ENCODE measurements around the gene PRSS36. TPM values are rescaled to one million over a fixed set of nuclear protein-coding genes. Genes with fewer than 3 reads are reported as not detected.

PRSS36 gene
- total and polyA plus RNA-seq, 9 of the 15 experiments (the other 6 are each of a cell fraction or from before 2014, with no cell fraction given), result 0.09 to 1.2 (median 0.54) TPM; not detected in 2

DNA sequence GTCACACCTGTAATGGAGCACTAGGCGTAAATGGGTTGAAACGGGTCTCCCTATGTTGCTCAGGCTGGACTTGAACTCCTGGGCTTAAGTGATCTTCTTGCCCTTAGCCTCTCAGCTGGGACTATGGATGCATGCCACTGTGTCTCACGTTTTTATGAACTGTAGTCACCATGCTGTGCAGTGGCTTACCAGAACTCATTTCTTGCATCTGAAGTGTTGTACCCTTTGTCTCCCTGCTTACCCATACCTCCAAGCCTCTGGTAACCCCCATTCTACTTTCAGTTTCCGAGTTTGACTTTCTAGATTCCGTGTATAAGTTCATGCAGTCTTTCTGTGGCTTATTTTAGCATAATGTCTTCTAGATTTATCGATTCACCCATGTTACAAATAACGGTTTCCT lies 45.0 kb upstream of the PRSS36 start:
- DNase-seq (ENCODE audit: extremely low read depth in 1 of 4, low spot score in 3 of 4) (peak in 1 of 4 experiments; percentile 7), FAIRE-seq (no peak), ATAC-seq (peak; percentile 2)
- Histone ChIP-seq H3K4me3 (no peak overlapping the region), H3K9me3 (replicated peaks; ENCODE audit: control insufficient read depth, insufficient read depth, low read depth, low read length) (no peaks in the 10 kb centered on the region), H3K27me3 (ENCODE audit: control insufficient read depth in 2 of 2, insufficient read depth in 2 of 2, low read length in 2 of 2) (no peaks in the 10 kb centered on the region), H3K4me2 (ENCODE audit: insufficient read depth, low read length) (no peak overlapping the region), H3K9ac (ENCODE audit: insufficient read depth in 1 of 2, low read depth in 2 of 2, low read length in 2 of 2) (no peak overlapping the region), H3K4me1 (replicated peaks in 1 of 2; ENCODE audit: control insufficient read depth in 2 of 2, insufficient read depth in 2 of 2, low read length in 2 of 2) (peaks cover 7 to 10% of the 10 kb centered on the region in 2 experiments; a peak in 2 of 5 replicates), H2AFZ (ENCODE audit: low read depth, low read length) (no peak overlapping the region), H4K20me1 (replicated peaks; ENCODE audit: control insufficient read depth, insufficient read depth, low read length) (peaks cover 20% of the 10 kb centered on the region), H3K9me1 (ENCODE audit: control insufficient read depth, insufficient read depth, low read length) (no peaks in the 10 kb centered on the region), H3K36me3 (ENCODE audit: control insufficient read depth, insufficient read depth, low read length) (peaks cover 72% of the 10 kb centered on the region), H3K27ac (ENCODE audit: extremely low read depth, low read depth, low read length) (no peak overlapping the region), H3K79me2 (ENCODE audit: control insufficient read depth, insufficient read depth, low read length) (peaks cover 6% of the 10 kb centered on the region)
- no TSS peak for BruUV-seq (replicated peaks)
- in situ Hi-C loops (cut with MboI), result no loop called here
- ChIA-PET POLR2A (interaction anchor here (0.6 to 8.2 kb wide), 4 partner anchors 12 to 517 kb away, joined by 3 to 63 read pairs (median 22); partner anchors contain the start of gene FUS), CTCF (ENCODE audit: low intra/inter-chr PET ratio) (no interaction called here)
- intact Hi-C loops (cut with micrococcal nuclease), result no loop called here
- WGBS (ENCODE audit: insufficient coverage, low coverage, missing lambda C conversion rate), result 83% methylated on average over 7 of the region's 7 CpGs
- TF ChIP-seq, protein P1, sequence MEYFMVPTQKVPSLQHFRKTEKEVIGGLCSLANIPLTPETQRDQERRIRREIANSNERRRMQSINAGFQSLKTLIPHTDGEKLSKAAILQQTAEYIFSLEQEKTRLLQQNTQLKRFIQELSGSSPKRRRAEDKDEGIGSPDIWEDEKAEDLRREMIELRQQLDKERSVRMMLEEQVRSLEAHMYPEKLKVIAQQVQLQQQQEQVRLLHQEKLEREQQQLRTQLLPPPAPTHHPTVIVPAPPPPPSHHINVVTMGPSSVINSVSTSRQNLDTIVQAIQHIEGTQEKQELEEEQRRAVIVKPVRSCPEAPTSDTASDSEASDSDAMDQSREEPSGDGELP (CRISPR knock-in tag; IDR thresholded peaks at IDR 0.05; ENCODE audit: borderline replicate concordance), result no peak
- no peak for TF ChIP-seq FOXJ2 (tag; IDR thresholded peaks at IDR 0.05)
- TF ChIP-seq ARID3A (IDR thresholded peaks at IDR 0.05; ENCODE audit: borderline replicate concordance, low read depth, low read length), result no peak
- TF ChIP-seq TCF7L2 (IDR thresholded peaks at IDR 0.05; ENCODE audit: low read depth, low read length), result no peak
- no peak for TF ChIP-seq KDM4B (IDR thresholded peaks at IDR 0.05; ENCODE audit: borderline replicate concordance in 2 of 2, low read depth in 1 of 2)
- TF ChIP-seq PCBP1 (IDR thresholded peaks at IDR 0.05; ENCODE audit: low read depth, low read length, poor library complexity, severe bottlenecking), result no peak
- TF ChIP-seq CEBPG (CRISPR knock-in tag; IDR thresholded peaks at IDR 0.05), result no peak
- no peak for TF ChIP-seq CEBPG (tag; conservative IDR thresholded peaks at IDR 0.05 in 1 of 2, IDR thresholded peaks at IDR 0.05 in 1 of 2)
- TF ChIP-seq CHD2 (IDR thresholded peaks at IDR 0.05; ENCODE audit: low read depth, low read length), result no peak
- peak; percentile 2; the same call in 1 of the 2 replicates for TF ChIP-seq THRB (CRISPR knock-in tag; conservative IDR thresholded peaks at IDR 0.05)
- no peak for TF ChIP-seq NFRKB (IDR thresholded peaks at IDR 0.05; ENCODE audit: low read depth)
- peak; percentile 32; the same call in 1 of the 2 replicates for TF ChIP-seq RBFOX2 (IDR thresholded peaks at IDR 0.05; ENCODE audit: low read depth, low read length)
- TF ChIP-seq, protein P2, sequence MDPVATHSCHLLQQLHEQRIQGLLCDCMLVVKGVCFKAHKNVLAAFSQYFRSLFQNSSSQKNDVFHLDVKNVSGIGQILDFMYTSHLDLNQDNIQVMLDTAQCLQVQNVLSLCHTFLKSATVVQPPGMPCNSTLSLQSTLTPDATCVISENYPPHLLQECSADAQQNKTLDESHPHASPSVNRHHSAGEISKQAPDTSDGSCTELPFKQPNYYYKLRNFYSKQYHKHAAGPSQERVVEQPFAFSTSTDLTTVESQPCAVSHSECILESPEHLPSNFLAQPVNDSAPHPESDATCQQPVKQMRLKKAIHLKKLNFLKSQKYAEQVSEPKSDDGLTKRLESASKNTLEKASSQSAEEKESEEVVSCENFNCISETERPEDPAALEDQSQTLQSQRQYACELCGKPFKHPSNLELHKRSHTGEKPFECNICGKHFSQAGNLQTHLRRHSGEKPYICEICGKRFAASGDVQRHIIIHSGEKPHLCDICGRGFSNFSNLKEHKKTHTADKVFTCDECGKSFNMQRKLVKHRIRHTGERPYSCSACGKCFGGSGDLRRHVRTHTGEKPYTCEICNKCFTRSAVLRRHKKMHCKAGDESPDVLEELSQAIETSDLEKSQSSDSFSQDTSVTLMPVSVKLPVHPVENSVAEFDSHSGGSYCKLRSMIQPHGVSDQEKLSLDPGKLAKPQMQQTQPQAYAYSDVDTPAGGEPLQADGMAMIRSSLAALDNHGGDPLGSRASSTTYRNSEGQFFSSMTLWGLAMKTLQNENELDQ (CRISPR knock-in tag; IDR thresholded peaks at IDR 0.05; ENCODE audit: borderline replicate concordance), result no peak
- TF ChIP-seq ZFPM2 (CRISPR knock-in tag; IDR thresholded peaks at IDR 0.05), result no peak
- no peak for TF ChIP-seq XRCC5 (IDR thresholded peaks at IDR 0.05; ENCODE audit: low read depth, low read length)
- no peak for TF ChIP-seq SMARCB1 (IDR thresholded peaks at IDR 0.05; ENCODE audit: insufficient read length, low read depth)
- no peak for TF ChIP-seq ATF1 (CRISPR knock-in tag; IDR thresholded peaks at IDR 0.05)
- TF ChIP-seq ATF1 (tag; IDR thresholded peaks at IDR 0.05), result no peak

All from K562 (cell line).